IPS-20b (cell line): ENCODE measurements around the gene NSD1.
A peak's percentile ranks its signal among the peaks of the same experiment; 100 is the strongest.

ENCODE experiments used
- H3K27ac ChIP-seq: one replicate; pipeline ENCODE4 v1.5.1; 2013; ENCODE audit warnings: low read length
- H3K27me3 ChIP-seq: 2 replicates; pipeline ENCODE4 v1.6.1; 2013; ENCODE audit warnings: mild to moderate bottlenecking, low read length, inconsistent platforms; ENCODE audit not compliant: insufficient read depth
- H3K36me3 ChIP-seq: 2 replicates; pipeline ENCODE4 v1.6.1; 2013; ENCODE audit warnings: low read depth, mild to moderate bottlenecking, inconsistent platforms, low read length, moderate library complexity; ENCODE audit not compliant: insufficient read depth
- H3K4me1 ChIP-seq: 2 replicates; pipeline ENCODE4 v1.6.1; 2013; ENCODE audit warnings: mild to moderate bottlenecking, control low read depth, inconsistent platforms, low read length, moderate library complexity; ENCODE audit not compliant: insufficient read depth
- H3K4me3 ChIP-seq: 2 replicates; pipeline ENCODE4 v1.5.1; 2013; ENCODE audit warnings: mild to moderate bottlenecking, low read length, inconsistent platforms
- H3K9ac ChIP-seq: 2 replicates; pipeline ENCODE4 v1.6.1; 2013; ENCODE audit warnings: low read depth, mild to moderate bottlenecking, inconsistent platforms, low read length, moderate library complexity
- H3K9me3 ChIP-seq: 2 replicates; pipeline ENCODE4 v1.6.1; 2013; ENCODE audit warnings: mild to moderate bottlenecking, low read depth, low read length, inconsistent platforms; ENCODE audit not compliant: insufficient read depth

The NSD1 gene

DNA sequence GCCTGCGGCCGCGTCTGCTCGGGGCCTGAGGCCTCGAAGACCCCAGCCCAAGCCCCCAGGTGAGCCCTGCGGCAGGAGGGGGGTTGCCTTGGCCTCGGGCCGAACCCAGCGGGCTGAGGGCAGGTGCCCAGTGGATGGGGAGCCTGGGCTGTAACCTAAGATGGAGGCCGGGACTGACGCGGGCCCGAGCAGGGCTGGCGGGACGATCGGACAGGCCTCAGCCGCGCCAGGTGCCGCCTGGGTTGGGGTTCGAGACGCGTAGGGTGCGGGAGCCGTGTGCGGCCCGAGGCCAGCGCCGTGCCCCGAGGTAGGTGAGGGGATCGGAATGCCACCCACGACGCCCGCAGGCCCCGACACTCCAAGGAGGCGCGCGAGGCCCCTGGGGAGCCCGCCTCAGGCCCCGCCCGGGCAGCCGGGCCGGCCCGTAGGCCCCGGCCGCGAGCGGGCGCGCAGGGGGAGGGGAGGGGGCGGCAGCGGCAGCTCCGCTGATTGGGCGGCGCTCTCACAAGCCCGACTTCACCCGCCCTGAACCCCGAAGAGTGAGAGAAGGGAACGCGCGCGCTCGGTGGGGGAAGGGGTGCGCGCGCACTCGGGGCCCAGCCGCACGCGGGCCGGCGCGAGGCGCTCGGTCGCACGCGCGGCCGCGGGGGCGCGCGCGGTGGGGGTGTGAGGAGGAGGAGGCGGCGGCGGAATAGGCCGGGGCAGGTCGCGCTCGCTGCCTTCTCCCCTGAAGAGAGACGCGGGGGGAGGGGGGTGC lies at the start of gene NSD1:
Gene NSD1 (plus strand): TSS at position 678 of the 757 bp plus-strand sequence. CDS start 1,331 bp downstream, outside the sequence.
- Histone ChIP-seq H3K4me1 (peaks cover 26% of the 10 kb centered on the region), H3K27ac (peak within 1 kb of the TSS; percentile 100), H3K27me3 (no peaks in the 10 kb centered on the region), H3K9me3 (no peaks in the 10 kb centered on the region; the same call in 1 of the 2 replicates), H3K4me3 (peak within 1 kb of the TSS; percentile 81), H3K9ac (peak within 1 kb of the TSS; percentile 96), H3K36me3 (peaks cover 36% of the 10 kb centered on the region)

DNA sequence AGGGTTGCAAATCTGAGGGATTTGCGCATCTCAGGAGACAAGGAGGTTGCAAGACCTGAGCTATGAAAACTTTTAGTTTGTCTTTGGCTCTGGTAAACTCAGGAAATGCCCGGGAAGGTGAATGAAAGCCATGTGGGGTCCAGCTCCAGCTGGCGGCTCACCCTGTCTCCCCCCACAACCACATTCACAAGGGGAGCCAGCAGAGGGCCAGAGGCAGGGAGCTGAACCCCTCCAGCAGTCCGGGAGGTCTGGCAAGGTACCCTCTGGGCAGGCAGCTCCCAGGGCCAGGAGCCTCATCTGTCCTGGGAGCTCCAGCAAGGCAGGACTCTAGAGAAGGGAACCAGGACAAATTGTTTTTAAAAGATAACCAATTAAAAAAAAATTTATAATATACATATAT lies 49.4 kb upstream of the NSD1 start:
- H3K4me1 ChIP-seq: peaks cover 4% of the 10 kb centered on the region; the same call in 1 of the 2 replicates
- H3K27me3 ChIP-seq: no peaks in the 10 kb centered on the region
- H3K27ac ChIP-seq: no peak overlapping the region
- no peaks in the 10 kb centered on the region for H3K9me3 ChIP-seq
- H3K9ac ChIP-seq: no peak overlapping the region
- H3K4me3 ChIP-seq: no peak overlapping the region
- H3K36me3 ChIP-seq: no peaks in the 10 kb centered on the region

GRCh38 chr5:177085985-177086653 lies 47.5 kb upstream of the NSD1 start:
- Histone ChIP-seq H3K4me3 (peak overlapping the region; percentile 17; the same call in 1 of the 2 replicates), H3K4me1 (peaks cover 4% of the 10 kb centered on the region; the same call in 1 of the 2 replicates), H3K27me3 (no peaks in the 10 kb centered on the region), H3K9ac (peak overlapping the region; percentile 36; the same call in 1 of the 2 replicates), H3K9me3 (no peaks in the 10 kb centered on the region), H3K36me3 (peaks cover 10% of the 10 kb centered on the region), H3K27ac (no peak overlapping the region)

- H3K4me3 ChIP-seq: peak within 1 kb of the TSS; percentile 84
- H3K27ac ChIP-seq: peak within 1 kb of the TSS; percentile 63
- peaks cover 4% of the 10 kb centered on the region; the same call in 1 of the 2 replicates for H3K4me1 ChIP-seq
- H3K36me3 ChIP-seq: peaks cover 17% of the 10 kb centered on the region
- H3K9me3 ChIP-seq: no peaks in the 10 kb centered on the region
- no peaks in the 10 kb centered on the region for H3K27me3 ChIP-seq
- H3K9ac ChIP-seq: peak within 1 kb of the TSS; percentile 84
Measured at GRCh38 chr5:177086654-177087397, 46.7 kb upstream of the NSD1 start, which contains the start of gene FGFR4. Gene FGFR4 (plus strand): TSS chr5:177086915. CDS start chr5:177089603, 2,688 bp downstream.

DNA sequence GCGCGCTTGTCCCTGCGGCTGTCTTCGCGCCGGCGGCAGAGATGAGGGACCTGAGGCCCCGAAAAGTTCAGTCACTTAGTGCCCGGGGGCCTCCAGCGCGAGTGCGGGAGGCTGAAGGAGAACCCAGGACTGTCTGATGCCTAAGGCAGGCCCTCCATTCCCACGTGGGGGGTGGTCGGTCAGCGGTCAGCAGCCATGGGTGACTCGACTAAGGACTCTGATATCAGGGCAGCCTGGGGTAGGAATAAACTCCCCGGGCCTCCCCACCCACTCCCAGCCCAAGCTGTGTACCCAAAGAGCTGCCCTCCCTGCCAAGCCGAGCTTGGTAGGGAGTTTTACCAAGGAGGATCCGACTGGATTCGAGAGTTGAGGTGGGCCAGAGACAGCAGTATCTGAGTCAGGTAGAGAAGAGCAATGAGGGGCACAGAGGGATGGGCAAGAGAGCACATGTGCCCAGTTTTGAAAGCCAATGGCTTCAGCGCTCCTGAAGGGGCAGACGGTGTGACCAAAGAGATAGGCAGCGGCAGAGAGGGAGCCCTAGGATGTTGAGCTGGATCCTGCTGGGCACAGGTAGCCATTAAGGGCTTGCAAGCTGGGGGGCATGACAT lies 46.1 kb upstream of the NSD1 start:
- Histone ChIP-seq H3K27me3 (no peaks in the 10 kb centered on the region), H3K9ac (peak overlapping the region; percentile 84), H3K4me1 (peaks cover 4% of the 10 kb centered on the region; the same call in 1 of the 2 replicates), H3K27ac (peak overlapping the region; percentile 63), H3K9me3 (no peaks in the 10 kb centered on the region), H3K36me3 (peaks cover 24% of the 10 kb centered on the region), H3K4me3 (peak overlapping the region; percentile 84)

GRCh38 chr5:177089127-177089526 lies 44.4 kb upstream of the NSD1 start:
- no peak overlapping the region for H3K4me3 ChIP-seq
- H3K27me3 ChIP-seq: no peaks in the 10 kb centered on the region
- H3K9me3 ChIP-seq: no peaks in the 10 kb centered on the region
- H3K4me1 ChIP-seq: peaks cover 4% of the 10 kb centered on the region; the same call in 1 of the 2 replicates
- no peak overlapping the region; the same call in 1 of the 2 replicates for H3K9ac ChIP-seq
- no peak overlapping the region for H3K27ac ChIP-seq
- H3K36me3 ChIP-seq: peaks cover 38% of the 10 kb centered on the region

DNA sequence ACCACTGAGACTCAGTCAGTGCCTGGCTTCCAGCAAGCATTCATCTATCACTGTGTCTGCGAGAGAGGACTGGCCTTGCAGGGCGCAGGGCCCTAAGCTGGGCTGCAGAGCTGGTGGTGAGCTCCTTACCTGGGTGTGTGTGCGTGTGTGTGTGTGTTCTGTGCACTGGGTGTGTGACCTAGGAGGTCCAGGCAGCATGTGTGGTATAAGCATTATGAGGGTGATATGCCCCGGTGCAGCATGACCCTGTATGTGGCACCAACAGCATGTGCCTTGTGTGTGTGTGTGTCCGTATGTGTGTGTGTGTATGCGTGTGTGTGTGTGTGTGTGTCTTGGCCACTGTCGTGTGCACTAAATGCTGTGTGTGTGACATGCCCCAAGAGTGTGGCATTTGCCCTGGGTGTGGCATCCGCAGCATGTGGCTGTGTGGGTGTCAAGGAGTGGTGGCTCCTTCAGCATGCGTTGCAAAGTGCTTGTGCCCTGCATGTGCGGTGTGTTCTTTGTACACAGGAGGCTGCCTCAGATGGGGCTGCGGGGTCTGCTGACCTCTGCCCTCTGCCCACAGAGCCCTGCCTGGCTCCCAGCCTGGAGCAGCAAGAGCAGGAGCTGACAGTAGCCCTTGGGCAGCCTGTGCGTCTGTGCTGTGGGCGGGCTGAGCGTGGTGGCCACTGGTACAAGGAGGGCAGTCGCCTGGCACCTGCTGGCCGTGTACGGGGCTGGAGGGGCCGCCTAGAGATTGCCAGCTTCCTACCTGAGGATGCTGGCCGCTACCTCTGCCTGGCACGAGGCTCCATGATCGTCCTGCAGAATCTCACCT lies 43.5 kb upstream of the NSD1 start:
- no peak overlapping the region for H3K4me3 ChIP-seq
- peaks cover 44% of the 10 kb centered on the region for H3K36me3 ChIP-seq
- no peaks in the 10 kb centered on the region for H3K9me3 ChIP-seq
- no peaks in the 10 kb centered on the region for H3K27me3 ChIP-seq
- peaks cover 4% of the 10 kb centered on the region; the same call in 1 of the 2 replicates for H3K4me1 ChIP-seq
- H3K9ac ChIP-seq: no peak overlapping the region
- H3K27ac ChIP-seq: no peak overlapping the region

- peaks cover 52% of the 10 kb centered on the region for H3K36me3 ChIP-seq
- no peaks in the 10 kb centered on the region for H3K27me3 ChIP-seq
- no peak overlapping the region for H3K9ac ChIP-seq
- H3K4me1 ChIP-seq: peaks cover 4% of the 10 kb centered on the region; the same call in 1 of the 2 replicates
- H3K4me3 ChIP-seq: no peak overlapping the region
- no peak overlapping the region for H3K27ac ChIP-seq
- H3K9me3 ChIP-seq: no peaks in the 10 kb centered on the region
Measured at GRCh38 chr5:177090813-177091212, 42.8 kb upstream of the NSD1 start.

DNA sequence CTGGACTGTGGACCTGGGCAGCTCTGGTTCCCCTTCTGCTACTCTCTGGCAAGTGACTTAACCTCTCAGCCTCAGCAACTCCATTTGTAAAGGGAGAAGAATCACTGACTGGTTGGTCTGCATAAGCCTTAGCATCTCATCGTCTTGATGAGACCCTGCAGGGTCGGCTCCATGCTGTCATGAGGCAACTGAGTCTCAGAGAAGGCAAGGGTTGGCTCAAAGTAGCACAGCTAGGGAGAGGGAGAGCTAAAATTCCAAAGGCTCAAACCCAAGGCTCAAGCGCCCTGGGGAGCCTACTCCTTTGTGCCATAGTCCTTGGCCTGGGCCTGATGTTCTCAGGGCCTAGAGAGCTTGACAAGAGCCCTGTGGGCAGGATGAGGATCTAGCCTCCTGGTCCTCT lies 42.3 kb upstream of the NSD1 start:
- H3K27ac ChIP-seq: no peak overlapping the region
- peaks cover under 1% of the 10 kb centered on the region; the same call in 1 of the 2 replicates for H3K4me1 ChIP-seq
- H3K4me3 ChIP-seq: no peak overlapping the region
- H3K36me3 ChIP-seq: peaks cover 53% of the 10 kb centered on the region
- H3K27me3 ChIP-seq: no peaks in the 10 kb centered on the region
- no peaks in the 10 kb centered on the region for H3K9me3 ChIP-seq
- H3K9ac ChIP-seq: no peak overlapping the region

DNA sequence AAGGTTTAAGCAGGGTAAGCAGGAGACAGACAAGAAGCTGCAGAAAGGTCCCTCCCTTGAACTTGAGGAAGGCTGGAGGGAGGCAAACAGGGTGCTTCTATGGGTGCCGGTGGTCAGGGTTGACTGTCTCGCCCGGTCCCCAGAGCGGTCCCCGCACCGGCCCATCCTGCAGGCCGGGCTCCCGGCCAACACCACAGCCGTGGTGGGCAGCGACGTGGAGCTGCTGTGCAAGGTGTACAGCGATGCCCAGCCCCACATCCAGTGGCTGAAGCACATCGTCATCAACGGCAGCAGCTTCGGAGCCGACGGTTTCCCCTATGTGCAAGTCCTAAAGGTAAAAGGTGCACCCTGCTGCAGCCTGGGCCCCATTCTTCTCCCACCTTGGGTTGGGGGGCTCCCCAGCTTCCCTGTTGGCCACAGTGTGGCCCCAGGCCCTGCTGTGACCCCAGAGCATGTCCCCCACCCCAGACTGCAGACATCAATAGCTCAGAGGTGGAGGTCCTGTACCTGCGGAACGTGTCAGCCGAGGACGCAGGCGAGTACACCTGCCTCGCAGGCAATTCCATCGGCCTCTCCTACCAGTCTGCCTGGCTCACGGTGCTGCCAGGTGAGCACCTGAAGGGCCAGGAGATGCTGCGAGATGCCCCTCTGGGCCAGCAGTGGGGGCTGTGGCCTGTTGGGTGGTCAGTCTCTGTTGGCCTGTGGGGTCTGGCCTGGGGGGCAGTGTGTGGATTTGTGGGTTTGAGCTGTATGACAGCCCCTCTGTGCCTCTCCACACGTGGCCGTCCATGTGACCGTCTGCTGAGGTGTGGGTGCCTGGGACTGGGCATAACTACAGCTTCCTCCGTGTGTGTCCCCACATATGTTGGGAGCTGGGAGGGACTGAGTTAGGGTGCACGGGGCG lies 41.1 kb upstream of the NSD1 start:
- no peaks in the 10 kb centered on the region for H3K27me3 ChIP-seq
- H3K36me3 ChIP-seq: peaks cover 53% of the 10 kb centered on the region
- no peak overlapping the region for H3K9ac ChIP-seq
- no peaks in the 10 kb centered on the region for H3K4me1 ChIP-seq
- H3K27ac ChIP-seq: no peak overlapping the region
- no peaks in the 10 kb centered on the region for H3K9me3 ChIP-seq
- no peak overlapping the region for H3K4me3 ChIP-seq
